Heart left ventricle (tissue), 16 donors: ENCODE measurements around the gene PCNX1. TPM values are rescaled to one million over a fixed set of nuclear protein-coding genes. Genes with fewer than 3 reads are reported as not detected.

Experiments used
- ATAC-seq, 4 donors: fragments of 200-7000 bp; cut with Tn5 transposase; one replicate each; pipeline ENCODE4 v1.9.1; 2020 to 2022; ENCODE audit warnings: moderate library complexity in 4 of 4, mild to moderate bottlenecking in 3 of 4, moderate number of reproducible peaks in 1 of 4
- DNase-seq, 5 donors: peaks; one replicate each; pipeline ENCODE4 v3.0.0-alpha.2; 2020
- H3K27ac ChIP-seq, 12 donors: fragments of 200-600 bp; sonication (generic) in 4 of 12; one replicate each; pipeline versions ENCODE4 v1.5.0 to v1.8.0; 2016 to 2022; ENCODE audit warnings: mild to moderate bottlenecking in 2 of 12
- H3K27me3 ChIP-seq, 9 donors: fragments of 200-600 bp; sonication (generic) in 2 of 9; one replicate each; pipeline versions ENCODE4 v1.5.1 to v1.8.0; 2016 to 2022; ENCODE audit warnings: mild to moderate bottlenecking in 3 of 9
- H3K36me3 ChIP-seq, 9 donors: fragments of 200-600 bp; sonication (generic) in 2 of 9; one replicate each; pipeline versions ENCODE4 v1.5.0 to v1.8.0; 2018 to 2022; ENCODE audit warnings: mild to moderate bottlenecking in 2 of 9
- H3K4me1 ChIP-seq, 12 donors: fragments of 200-600 bp; sonication (generic) in 4 of 12; one replicate each; pipeline versions ENCODE4 v1.5.0 to v1.8.0; 2016 to 2022; ENCODE audit warnings: mild to moderate bottlenecking in 3 of 12
- H3K4me3 ChIP-seq, 12 donors: fragments of 200-600 bp; sonication (generic) in 4 of 12; one replicate each; pipeline versions ENCODE4 v1.5.0 to v1.8.0; 2017 to 2022; ENCODE audit warnings: mild to moderate bottlenecking in 9 of 12, moderate library complexity in 4 of 12
- H3K9me3 ChIP-seq, 12 donors: fragments of 200-600 bp; sonication (generic) in 4 of 12; one replicate each; pipeline versions ENCODE4 v1.5.0 to v1.8.0; 2016 to 2022; ENCODE audit warnings: mild to moderate bottlenecking in 1 of 12
- CTCF ChIP-seq, 12 donors: fragments of 200-600 bp; sonication (generic) in 4 of 12; IDR thresholded peaks; one replicate each; pipeline versions ENCODE4 v1.5.0 to v1.8.0; 2018 to 2022; ENCODE audit warnings: antibody characterized with exemption in 12 of 12, mild to moderate bottlenecking in 5 of 12
- POLR2A ChIP-seq, 2 donors: fragments of 450-650 bp; IDR thresholded peaks; one replicate each; pipeline ENCODE4 v1.6.1; 2017; ENCODE audit warnings: antibody characterized with exemption in 2 of 2, mild to moderate bottlenecking in 2 of 2, moderate library complexity in 2 of 2
- WGBS, 4 donors: extraction: QIAGEN DNeasy Blood & Tissue Kit in 2 of 4; methylation state at CpG; one replicate each; pipeline versions ENCODE4 v1.1.5 to v1.1.7; 2013 to 2018; 5-methylcytosine and 5-hydroxymethylcytosine counted together
- intact Hi-C, 10 donors: fragments of 100-400 bp; cut with DNase I; formaldehyde crosslinking; loops; one replicate each; pipeline versions ENCODE4 v1.11.1 to v1.14.2; 2022
- polyA plus RNA-seq, 2 donors: library from polyadenylated mRNA; stranded (reverse); fragments of 200-250 nt; gene quantifications; one replicate each; pipeline ENCODE4 v1.2.3, GENCODE V29; 2013
- total RNA-seq, 9 donors: library from RNA; depleted of rRNA in 2 of 9; stranded (reverse); fragments of >200 nt in 2 of 9; fragmentation: NEBNext Ultra II Directional in 3 of 9; extraction: Animal tissue kit (Norgen Biotek cat#: 25700) in 3 of 9; gene quantifications; one replicate each; pipeline versions ENCODE4 v1.1.0 to v1.2.4, GENCODE V29; 2016 to 2023
- donor health status: ischemic (EF 13 %, LVEDD 7.1; RV severe dilation, severe dysfunction).
- donor health status: healthy with polysubstance abuse.
- donor health status: DM: no; HTN: yes; CAD: no.
- donor health status: DM: no; HTN: no; CAD: no.
- donor health status: ischemic (EF 25% LVEDD 6.9; RV normal size, moderate dysfunction).
- donor health status: ischemic (EF 25% LVEDD 5.7; RV mildly dilated, moderate dysfunction).
- donor health status: healthy.
- donor health status: DM: yes; HTN: yes; CAD: no.
- donor health status: ischemic (EF 35%, LVEDD 5.7; RV mildly dilated, moderate dysfunction).
- donor health status: nonischemic (EF 11% LVEDD 7.7; RV severe dilation, severe dysfunction).
- donor health status: DM: yes; HTN: yes; CAD: no.
- donor health status: PGD.
- donor health status: ischemic (EF 29% LVEDD 5.4; RV normal size, mild dysfunction).
- donor health status: nonischemic (EF 23%, LVEDD 6.1; RV moderate dilation, normal function).

PCNX1 gene
- total and polyA plus RNA-seq, 11 donors: 6.1 to 64.7 (median 52.7) TPM

GRCh38 chr14:71103662-71104484, 196.6 kb downstream of the PCNX1 start:
- no peak for TF ChIP-seq POLR2A (IDR thresholded peaks at IDR 0.05)
- peak; percentile 62 to 88 (median 79) for TF ChIP-seq CTCF (IDR thresholded peaks at IDR 0.05)
- intact Hi-C loops: no loop called here
- no peaks in the 10 kb centered on the region for H3K27me3 ChIP-seq
- peaks cover 0 to 80% (median 67%) of the 10 kb centered on the region in 9 donors for H3K36me3 ChIP-seq
- ATAC-seq: peak in 1 of 4 donors; percentile 51
- H3K9me3 ChIP-seq: no peaks in the 10 kb centered on the region
- no peak for DNase-seq
- no peak overlapping the region for H3K4me3 ChIP-seq
- H3K4me1 ChIP-seq: no peaks in the 10 kb centered on the region
- no peak overlapping the region for H3K27ac ChIP-seq
- 65 to 68% (median 66%) methylated on average over 3 of the region's 3 CpGs for WGBS, 4 donors

GRCh38 chr14:71105177-71105576, 197.9 kb downstream of the PCNX1 start:
- TF ChIP-seq POLR2A (IDR thresholded peaks at IDR 0.05) (no peak), CTCF (IDR thresholded peaks at IDR 0.05) (no peak)
- intact Hi-C loops: no loop called here
- Histone ChIP-seq H3K27me3 (no peaks in the 10 kb centered on the region), H3K4me3 (no peak overlapping the region), H3K27ac (no peak overlapping the region), H3K4me1 (no peaks in the 10 kb centered on the region), H3K9me3 (no peaks in the 10 kb centered on the region), H3K36me3 (peaks cover 0 to 93% (median 80%) of the 10 kb centered on the region in 9 donors)
- peak in 3 of 4 donors; percentile 49 to 59 (median 57) for ATAC-seq
- WGBS, 4 donors: 37 to 60% (median 57%) methylated on average over 2 of the region's 2 CpGs
- no peak for DNase-seq

- Histone ChIP-seq H3K27ac (no peak overlapping the region), H3K9me3 (no peaks in the 10 kb centered on the region), H3K4me1 (no peaks in the 10 kb centered on the region), H3K27me3 (no peaks in the 10 kb centered on the region), H3K4me3 (no peak overlapping the region), H3K36me3 (peaks cover 0 to 98% (median 89%) of the 10 kb centered on the region in 9 donors)
- 92 to 96% (median 95%) methylated on average over 2 of the region's 2 CpGs for WGBS, 4 donors
- ATAC-seq: no peak
- DNase-seq: no peak
- intact Hi-C loops: no loop called here
- TF ChIP-seq POLR2A (IDR thresholded peaks at IDR 0.05) (no peak), CTCF (IDR thresholded peaks at IDR 0.05) (no peak)
Measured at GRCh38 chr14:71107921-71108320, 200.7 kb downstream of the PCNX1 start.

GRCh38 chr14:71108398-71109119, 201.3 kb downstream of the PCNX1 start:
- Histone ChIP-seq H3K4me3 (no peak overlapping the region), H3K4me1 (no peaks in the 10 kb centered on the region), H3K36me3 (peaks cover 0 to 97% (median 85%) of the 10 kb centered on the region in 9 donors), H3K27ac (no peak overlapping the region), H3K9me3 (no peaks in the 10 kb centered on the region), H3K27me3 (no peaks in the 10 kb centered on the region)
- WGBS, 4 donors: 87 to 93% (median 91%) methylated on average over 15 to 16 of the region's 16 CpGs
- DNase-seq: no peak
- TF ChIP-seq POLR2A (IDR thresholded peaks at IDR 0.05) (no peak), CTCF (IDR thresholded peaks at IDR 0.05) (no peak)
- ATAC-seq: peak in 1 of 4 donors; percentile 24
- intact Hi-C loops: no loop called here
